ENCODE results near the gene RETREG3. TPM values are rescaled to one million over a fixed set of nuclear protein-coding genes. Genes with fewer than 3 reads are reported as not detected.

RETREG3 gene
- polyA plus RNA-seq, 2 of the 4 experiments (the other 2 are of a cell fraction): 24.2 to 28.3 TPM

GRCh38 chr17:42584880-42585279, 24.3 kb downstream of the RETREG3 start:
- TF ChIP-seq ZFP36 (IDR thresholded peaks at IDR 0.05; ENCODE audit: borderline replicate concordance, partially characterized antibody): no peak
- no peak for TF ChIP-seq ATOH8 (CRISPR knock-in tag; IDR thresholded peaks at IDR 0.05; ENCODE audit: low read depth)
- no peak for TF ChIP-seq ESRRA (IDR thresholded peaks at IDR 0.05; ENCODE audit: borderline replicate concordance, low read length)
- TF ChIP-seq EP300 (IDR thresholded peaks at IDR 0.05): no peak
- TF ChIP-seq TFCP2L1 (CRISPR knock-in tag; IDR thresholded peaks at IDR 0.05): no peak
- TF ChIP-seq RARB (CRISPR knock-in tag; IDR thresholded peaks at IDR 0.05): no peak
- no peak for TF ChIP-seq POLR2A (IDR thresholded peaks at IDR 0.05; ENCODE audit: low read length)
- no peak for TF ChIP-seq MAX (IDR thresholded peaks at IDR 0.05)
- TF ChIP-seq HOXA7 (CRISPR knock-in tag; IDR thresholded peaks at IDR 0.05): no peak
- TF ChIP-seq HOXB5 (CRISPR knock-in tag; IDR thresholded peaks at IDR 0.05): no peak
- no peak for TF ChIP-seq POLR2AphosphoS2 (conservative IDR thresholded peaks at IDR 0.05; ENCODE audit: low read length)
- TF ChIP-seq CHD4 (IDR thresholded peaks at IDR 0.05; ENCODE audit: borderline replicate concordance): no peak
- no peak for TF ChIP-seq SREBF2 (IDR thresholded peaks at IDR 0.05)
- no peak for TF ChIP-seq MAFK (IDR thresholded peaks at IDR 0.05; ENCODE audit: partially characterized antibody)
- no peak for TF ChIP-seq ELK1 (IDR thresholded peaks at IDR 0.05; ENCODE audit: low read depth, low read length)
- TF ChIP-seq HES2 (IDR thresholded peaks at IDR 0.05): no peak
- TF ChIP-seq BHLHE40 (IDR thresholded peaks at IDR 0.05; ENCODE audit: low read depth, low read length): no peak
- TF ChIP-seq HEYL (CRISPR knock-in tag; IDR thresholded peaks at IDR 0.05): no peak
- no peak for TF ChIP-seq PBX3 (IDR thresholded peaks at IDR 0.05)
- CTCF ChIA-PET: interaction anchor here (0.9 to 15.8 kb wide), 6 partner anchors 6 to 239 kb away, joined by 3 to 394 read pairs (median 13); partner anchors contain the start of genes BECN1, CCR10, PLEKHH3 and PSMC3IP
- no peaks in the 10 kb centered on the region for H3K9me3 ChIP-seq
- POLR2A ChIA-PET: interaction anchor here (0.6 kb wide), 2 partner anchors 25 to 635 kb away, joined by 5 read pairs; partner anchors contain the start of gene TUBG1
- H3K4me3 ChIP-seq: no peak overlapping the region
- DNase-seq (ENCODE audit: low read depth in 1 of 2, low spot score in 1 of 2) (no peak), FAIRE-seq (no peak), ATAC-seq (no peak)
- no peaks in the 10 kb centered on the region for H3K4me1 ChIP-seq
- H3K27ac ChIP-seq: no peak overlapping the region
- 84% methylated on average over 9 of the region's 9 CpGs for WGBS (ENCODE audit: missing lambda C conversion rate)
- no peak overlapping the region for H3K4me2 ChIP-seq

- POLR2A ChIA-PET: no interaction called here
- no peak for FAIRE-seq
- no peak for TF ChIP-seq RFX5 (IDR thresholded peaks at IDR 0.05)
- TF ChIP-seq HOXB5 (CRISPR knock-in tag; IDR thresholded peaks at IDR 0.05): no peak
- no peak for TF ChIP-seq EP300 (IDR thresholded peaks at IDR 0.05)
- no peak for TF ChIP-seq ESRRA (IDR thresholded peaks at IDR 0.05; ENCODE audit: borderline replicate concordance, low read length)
- TF ChIP-seq FOSL2 (IDR thresholded peaks at IDR 0.05): no peak
- TF ChIP-seq FOSL2 (CRISPR knock-in tag; IDR thresholded peaks at IDR 0.05): no peak
- no peak for TF ChIP-seq GATA3 (IDR thresholded peaks at IDR 0.05; ENCODE audit: borderline replicate concordance)
Observed at GRCh38 chr17:42581744-42582270, 27.4 kb downstream of the RETREG3 start.

More at GRCh38 chr17:42581744-42582270, 27.4 kb downstream of the RETREG3 start:
- 79% methylated on average over 5 of the region's 10 CpGs for WGBS (ENCODE audit: missing lambda C conversion rate)
- DNase-seq (ENCODE audit: low read depth in 1 of 2, low spot score in 1 of 2) (no peak), ATAC-seq (no peak)
- no peak overlapping the region for H3K4me3 ChIP-seq
- no peak overlapping the region for H3K27ac ChIP-seq
- H3K9me3 ChIP-seq: no peaks in the 10 kb centered on the region
- CTCF ChIA-PET: interaction anchor here (0.9 to 15.8 kb wide), 9 partner anchors 16 to 251 kb away, joined by 3 to 394 read pairs (median 4); partner anchors contain the start of genes BECN1, CCR10, COASY and MLX
- peaks cover 8% of the 10 kb centered on the region; the same call in 2 of the 3 replicates for H3K4me1 ChIP-seq
- H3K4me2 ChIP-seq: no peak overlapping the region
